HepG2 (cell line): ENCODE measurements around the gene TBC1D14. TPM values are rescaled to one million over a fixed set of nuclear protein-coding genes. Genes with fewer than 3 reads are reported as not detected.

Experiments used
- ATF7-NPFF ChIP-seq: sonication (generic); formaldehyde crosslinking; IDR thresholded peaks from 2 replicates; pipeline ENCODE4 v1.8.1; 2023; ENCODE audit warnings: mild to moderate bottlenecking, low read depth, missing genetic modification reagents, moderate library complexity
- DMAP1 ChIP-seq: IDR thresholded peaks from 2 replicates; pipeline ENCODE4 v1.6.1; 2016
- IKZF4 ChIP-seq: sonication (generic); formaldehyde crosslinking; IDR thresholded peaks from 2 replicates; pipeline ENCODE4 v1.5.1; 2020; ENCODE audit warnings: borderline replicate concordance, mild to moderate bottlenecking, low read depth, missing genetic modification reagents; ENCODE audit errors: not compliant biosample characterization
- KDM5A ChIP-seq: fragments of 200-600 bp; sonication (generic); IDR thresholded peaks from 2 replicates; pipeline ENCODE4 v1.7.0; 2018; ENCODE audit warnings: antibody characterized with exemption, mild to moderate bottlenecking, low read length, borderline replicate concordance
- KLF16 ChIP-seq, 2 experiments: sonication (generic) in 1 of 2; formaldehyde crosslinking in 1 of 2; IDR thresholded peaks; 2 replicates each; pipeline versions ENCODE4 v1.6.1 to v1.8.0; 2016 to 2023; ENCODE audit warnings: missing genetic modification reagents in 2 of 2, missing compliant biosample characterization in 1 of 2
- SOX13 ChIP-seq, 3 experiments: fragments of 450-650 bp in 1 of 3; sonication (generic) in 1 of 3; formaldehyde crosslinking in 1 of 3; IDR thresholded peaks in 2 of 3; conservative IDR thresholded peaks in 1 of 3; 2 replicates each; pipeline versions ENCODE4 v1.5.0 to v1.6.1; 2016 to 2020; ENCODE audit warnings: antibody characterized with exemption in 1 of 3, mild to moderate bottlenecking in 1 of 3, missing compliant biosample characterization in 1 of 3, missing genetic modification reagents in 1 of 3, moderate library complexity in 1 of 3
- ZNF232 ChIP-seq: sonication (generic); formaldehyde crosslinking; IDR thresholded peaks from 2 replicates; pipeline ENCODE4 v1.4.0; 2020; ENCODE audit warnings: missing genetic modification reagents, borderline replicate concordance
- ZNF484 ChIP-seq: sonication (generic); formaldehyde crosslinking; IDR thresholded peaks from 2 replicates; pipeline ENCODE4 v1.5.1; 2020; ENCODE audit warnings: mild to moderate bottlenecking, low read depth, missing genetic modification reagents, borderline replicate concordance
- ZNF660 ChIP-seq: sonication (generic); formaldehyde crosslinking; IDR thresholded peaks from 2 replicates; pipeline ENCODE4 v1.5.1; 2020; ENCODE audit warnings: mild to moderate bottlenecking, low read depth, missing genetic modification reagents, borderline replicate concordance
- ZNF747 ChIP-seq: sonication (generic); formaldehyde crosslinking; IDR thresholded peaks from 2 replicates; pipeline ENCODE4 v1.8.1; 2023; ENCODE audit warnings: missing genetic modification reagents, mild to moderate bottlenecking, borderline replicate concordance
- polyA plus RNA-seq, 8 experiments: library from polyadenylated mRNA; depleted of rRNA in 3 of 8; stranded (reverse) in 7 of 8; unstranded in 1 of 8; fragments of >200 nt; fragmentation: Illumina TruSeq in 4 of 8; extraction: Trizol in 4 of 8; gene quantifications; 2 replicates each; pipeline versions ENCODE4 v1.2.1 to v1.2.3, GENCODE V29; 2011 to 2016; ENCODE audit warnings: low read depth in 4 of 8, missing spikeins in 1 of 8, mixed read lengths in 1 of 8; ENCODE audit not compliant: insufficient read depth in 1 of 8
- total RNA-seq, 5 experiments: library from RNA; depleted of rRNA; stranded (reverse); fragments of >200 nt; fragmentation: Illumina TruSeq; extraction: Trizol; gene quantifications; 2 replicates each; pipeline ENCODE4 v1.2.3, GENCODE V29; 2016; ENCODE audit warnings: low read depth in 1 of 5
- TF ChIP-seq, protein P1 (sequence below): sonication (generic); formaldehyde crosslinking; IDR thresholded peaks from 2 replicates; pipeline ENCODE4 v1.4.0; 2020; ENCODE audit warnings: missing genetic modification reagents, mild to moderate bottlenecking, borderline replicate concordance
- TF ChIP-seq, protein P2 (sequence below): sonication (generic); formaldehyde crosslinking; IDR thresholded peaks from 2 replicates; pipeline ENCODE4 v1.5.0; 2020; ENCODE audit warnings: mild to moderate bottlenecking, missing genetic modification reagents, moderate library complexity
- TF ChIP-seq, protein P3 (sequence below): sonication (generic); formaldehyde crosslinking; IDR thresholded peaks from 2 replicates; pipeline ENCODE4 v1.8.1; 2023; ENCODE audit warnings: mild to moderate bottlenecking, inconsistent platforms, moderate library complexity, missing genetic modification reagents, borderline replicate concordance
- TF ChIP-seq, protein P4 (sequence below), 2 experiments: sonication (generic) in 1 of 2; formaldehyde crosslinking in 1 of 2; IDR thresholded peaks; 2 replicates each; pipeline versions ENCODE4 v1.6.1 to v1.9.0; 2014 to 2022; ENCODE audit warnings: antibody characterized with exemption in 1 of 2, borderline replicate concordance in 1 of 2, inconsistent platforms in 1 of 2, low read depth in 1 of 2, missing genetic modification reagents in 1 of 2

The TBC1D14 gene
- total and polyA plus RNA-seq, 2 of the 13 experiments (the other 11 are each of a cell fraction or from before 2014, with no cell fraction given): 29.5 to 46.5 TPM

DNA sequence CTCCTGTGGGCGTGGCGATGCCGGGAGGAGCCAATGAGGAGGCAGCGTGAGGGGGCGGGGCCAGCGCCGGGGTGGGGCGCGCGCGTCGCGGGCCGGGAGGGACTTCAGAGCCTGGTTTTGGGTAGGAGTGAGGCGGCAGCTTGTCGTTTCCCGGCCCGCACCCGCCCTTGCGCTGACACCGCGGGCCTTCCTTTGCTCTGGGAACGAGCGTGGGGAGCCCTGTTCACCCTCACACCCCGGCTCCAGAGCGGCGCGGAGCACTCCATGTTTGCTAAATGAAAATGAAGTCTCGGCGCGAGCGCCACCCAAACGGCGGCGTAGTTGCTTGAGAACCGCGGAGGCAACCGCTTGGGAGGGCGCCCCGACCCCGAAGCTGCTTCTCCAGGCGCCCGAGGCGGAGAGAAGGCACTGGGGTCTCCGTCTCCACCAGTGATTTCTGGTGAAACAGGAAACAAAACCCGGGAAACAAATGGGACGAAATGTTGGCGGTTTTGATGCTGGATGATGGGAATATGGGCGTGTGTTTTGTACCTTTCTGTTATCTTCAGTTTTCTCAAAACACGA is 158.7 kb downstream of the TBC1D14 start (continued):
- TF ChIP-seq, protein P1, sequence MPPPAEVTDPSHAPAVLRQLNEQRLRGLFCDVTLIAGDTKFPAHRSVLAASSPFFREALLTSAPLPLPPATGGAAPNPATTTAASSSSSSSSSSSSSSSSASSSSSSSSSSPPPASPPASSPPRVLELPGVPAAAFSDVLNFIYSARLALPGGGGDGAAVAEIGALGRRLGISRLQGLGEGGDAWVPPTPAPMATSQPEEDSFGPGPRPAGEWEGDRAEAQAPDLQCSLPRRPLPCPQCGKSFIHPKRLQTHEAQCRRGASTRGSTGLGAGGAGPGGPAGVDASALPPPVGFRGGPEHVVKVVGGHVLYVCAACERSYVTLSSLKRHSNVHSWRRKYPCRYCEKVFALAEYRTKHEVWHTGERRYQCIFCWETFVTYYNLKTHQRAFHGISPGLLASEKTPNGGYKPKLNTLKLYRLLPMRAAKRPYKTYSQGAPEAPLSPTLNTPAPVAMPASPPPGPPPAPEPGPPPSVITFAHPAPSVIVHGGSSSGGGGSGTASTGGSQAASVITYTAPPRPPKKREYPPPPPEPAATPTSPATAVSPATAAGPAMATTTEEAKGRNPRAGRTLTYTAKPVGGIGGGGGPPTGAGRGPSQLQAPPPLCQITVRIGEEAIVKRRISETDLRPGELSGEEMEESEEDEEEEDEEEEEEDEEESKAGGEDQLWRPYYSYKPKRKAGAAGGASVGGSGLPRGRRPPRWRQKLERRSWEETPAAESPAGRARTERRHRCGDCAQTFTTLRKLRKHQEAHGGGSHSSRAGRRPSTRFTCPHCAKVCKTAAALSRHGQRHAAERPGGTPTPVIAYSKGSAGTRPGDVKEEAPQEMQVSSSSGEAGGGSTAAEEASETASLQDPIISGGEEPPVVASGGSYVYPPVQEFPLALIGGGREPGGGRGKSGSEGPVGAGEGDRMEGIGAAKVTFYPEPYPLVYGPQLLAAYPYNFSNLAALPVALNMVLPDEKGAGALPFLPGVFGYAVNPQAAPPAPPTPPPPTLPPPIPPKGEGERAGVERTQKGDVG: no peak
- TF ChIP-seq ZNF232 (CRISPR knock-in tag) (0 out of 2 replicates have a peak, but pooled peaks have one; percentile 34), DMAP1 (CRISPR knock-in tag) (no peak), ZNF484 (CRISPR knock-in tag) (no peak), KDM5A (no peak), SOX13 (IDR thresholded peaks at IDR 0.05) (no peak), SOX13 (CRISPR knock-in tag; conservative IDR thresholded peaks at IDR 0.05 in 1 of 2, IDR thresholded peaks at IDR 0.05 in 1 of 2) (no peak), ZNF660 (CRISPR knock-in tag) (no peak), KLF16 (CRISPR knock-in tag; IDR thresholded peaks at IDR 0.05) (no peak), ZNF747 (CRISPR knock-in tag) (no peak), IKZF4 (no peak), ATF7-NPFF (no peak; the same call in 1 of the 2 replicates)
- TF ChIP-seq, protein P2, sequence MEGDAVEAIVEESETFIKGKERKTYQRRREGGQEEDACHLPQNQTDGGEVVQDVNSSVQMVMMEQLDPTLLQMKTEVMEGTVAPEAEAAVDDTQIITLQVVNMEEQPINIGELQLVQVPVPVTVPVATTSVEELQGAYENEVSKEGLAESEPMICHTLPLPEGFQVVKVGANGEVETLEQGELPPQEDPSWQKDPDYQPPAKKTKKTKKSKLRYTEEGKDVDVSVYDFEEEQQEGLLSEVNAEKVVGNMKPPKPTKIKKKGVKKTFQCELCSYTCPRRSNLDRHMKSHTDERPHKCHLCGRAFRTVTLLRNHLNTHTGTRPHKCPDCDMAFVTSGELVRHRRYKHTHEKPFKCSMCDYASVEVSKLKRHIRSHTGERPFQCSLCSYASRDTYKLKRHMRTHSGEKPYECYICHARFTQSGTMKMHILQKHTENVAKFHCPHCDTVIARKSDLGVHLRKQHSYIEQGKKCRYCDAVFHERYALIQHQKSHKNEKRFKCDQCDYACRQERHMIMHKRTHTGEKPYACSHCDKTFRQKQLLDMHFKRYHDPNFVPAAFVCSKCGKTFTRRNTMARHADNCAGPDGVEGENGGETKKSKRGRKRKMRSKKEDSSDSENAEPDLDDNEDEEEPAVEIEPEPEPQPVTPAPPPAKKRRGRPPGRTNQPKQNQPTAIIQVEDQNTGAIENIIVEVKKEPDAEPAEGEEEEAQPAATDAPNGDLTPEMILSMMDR (CRISPR knock-in tag): peak; percentile 38
- TF ChIP-seq, protein P3, sequence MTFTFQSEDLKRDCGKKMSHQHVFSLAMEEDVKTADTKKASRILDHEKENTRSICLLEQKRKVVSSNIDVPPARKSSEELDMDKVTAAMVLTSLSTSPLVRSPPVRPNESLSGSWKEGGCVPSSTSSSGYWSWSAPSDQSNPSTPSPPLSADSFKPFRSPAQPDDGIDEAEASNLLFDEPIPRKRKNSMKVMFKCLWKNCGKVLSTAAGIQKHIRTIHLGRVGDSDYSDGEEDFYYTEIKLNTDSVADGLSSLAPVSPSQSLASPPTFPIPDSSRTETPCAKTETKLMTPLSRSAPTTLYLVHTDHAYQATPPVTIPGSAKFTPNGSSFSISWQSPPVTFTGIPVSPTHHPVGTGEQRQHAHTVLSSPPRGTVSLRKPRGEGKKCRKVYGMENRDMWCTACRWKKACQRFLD (CRISPR knock-in tag): no peak
- TF ChIP-seq, protein P4, sequence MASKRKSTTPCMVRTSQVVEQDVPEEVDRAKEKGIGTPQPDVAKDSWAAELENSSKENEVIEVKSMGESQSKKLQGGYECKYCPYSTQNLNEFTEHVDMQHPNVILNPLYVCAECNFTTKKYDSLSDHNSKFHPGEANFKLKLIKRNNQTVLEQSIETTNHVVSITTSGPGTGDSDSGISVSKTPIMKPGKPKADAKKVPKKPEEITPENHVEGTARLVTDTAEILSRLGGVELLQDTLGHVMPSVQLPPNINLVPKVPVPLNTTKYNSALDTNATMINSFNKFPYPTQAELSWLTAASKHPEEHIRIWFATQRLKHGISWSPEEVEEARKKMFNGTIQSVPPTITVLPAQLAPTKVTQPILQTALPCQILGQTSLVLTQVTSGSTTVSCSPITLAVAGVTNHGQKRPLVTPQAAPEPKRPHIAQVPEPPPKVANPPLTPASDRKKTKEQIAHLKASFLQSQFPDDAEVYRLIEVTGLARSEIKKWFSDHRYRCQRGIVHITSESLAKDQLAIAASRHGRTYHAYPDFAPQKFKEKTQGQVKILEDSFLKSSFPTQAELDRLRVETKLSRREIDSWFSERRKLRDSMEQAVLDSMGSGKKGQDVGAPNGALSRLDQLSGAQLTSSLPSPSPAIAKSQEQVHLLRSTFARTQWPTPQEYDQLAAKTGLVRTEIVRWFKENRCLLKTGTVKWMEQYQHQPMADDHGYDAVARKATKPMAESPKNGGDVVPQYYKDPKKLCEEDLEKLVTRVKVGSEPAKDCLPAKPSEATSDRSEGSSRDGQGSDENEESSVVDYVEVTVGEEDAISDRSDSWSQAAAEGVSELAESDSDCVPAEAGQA (IDR thresholded peaks at IDR 0.05; ENCODE audit: low read depth): 0 out of 2 replicates have a peak, but pooled peaks have one; percentile 2
- TF ChIP-seq, protein P4 (CRISPR knock-in tag; IDR thresholded peaks at IDR 0.05; ENCODE audit: borderline replicate concordance): no peak
